ENCODE results near the gene APBB1. TPM values are rescaled to one million over a fixed set of nuclear protein-coding genes. Genes with fewer than 3 reads are reported as not detected.

Gene APBB1
- total RNA-seq, 1 experiment from 2014 or later: 12.4 TPM

DNA sequence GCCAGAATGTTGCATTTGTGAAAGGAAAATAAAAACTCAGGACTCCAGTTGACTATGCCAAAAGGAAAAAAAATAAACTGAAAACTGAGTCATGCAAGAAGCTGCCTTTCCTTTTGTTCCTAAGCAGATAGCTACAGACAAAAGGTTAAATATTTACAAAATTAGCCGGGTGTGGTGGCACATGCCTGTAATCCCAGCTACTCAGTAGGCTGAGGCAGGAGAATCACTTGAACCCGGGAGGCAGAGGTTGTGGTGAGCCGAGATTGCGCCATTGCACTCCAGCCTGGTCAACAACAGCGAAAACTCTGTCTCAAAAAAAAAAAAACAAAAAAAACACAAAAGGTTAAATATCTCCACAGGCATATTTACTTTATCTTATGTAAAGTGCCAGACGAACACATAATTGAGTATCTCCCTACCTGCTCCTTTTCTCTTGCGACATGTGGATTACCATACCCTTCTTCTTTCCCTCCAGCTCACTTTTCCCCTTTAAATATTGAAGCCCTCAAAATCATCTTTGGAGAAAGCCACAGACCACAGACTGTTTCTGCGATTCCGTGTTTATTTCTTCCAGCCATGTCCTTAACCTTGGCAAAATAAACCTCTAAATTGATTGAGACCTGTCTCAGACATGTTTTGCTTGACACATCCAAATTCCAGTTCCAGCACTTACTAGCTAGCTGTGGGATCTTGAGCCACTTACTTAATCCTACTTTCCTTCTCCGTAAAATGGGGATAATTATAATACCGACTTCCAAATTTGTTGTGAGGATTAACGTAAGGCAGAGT, 30.9 kb downstream of the APBB1 start:
- no peak overlapping the region for H2AFZ ChIP-seq (ENCODE audit: low read depth, low read length, poor library complexity, severe bottlenecking)
- no peak overlapping the region for H3K4me3 ChIP-seq (replicated peaks in 1 of 2; ENCODE audit: low read depth in 1 of 2, low read length in 2 of 2)
- H3K79me2 ChIP-seq (ENCODE audit: insufficient read depth, low read length): no peaks in the 10 kb centered on the region
- no peaks in the 10 kb centered on the region for H3K36me3 ChIP-seq (ENCODE audit: control insufficient read depth in 1 of 2, insufficient read depth in 2 of 2, low read length in 2 of 2)
- no peaks in the 10 kb centered on the region for H4K20me1 ChIP-seq (ENCODE audit: insufficient read depth)
- H3K9me2 ChIP-seq (ENCODE audit: insufficient read depth): no peaks in the 10 kb centered on the region
- peaks cover 14 to 37% of the 10 kb centered on the region in 2 experiments for H3K4me1 ChIP-seq (ENCODE audit: control insufficient read depth in 1 of 2, insufficient read depth in 2 of 2, low read length in 2 of 2)
- TF ChIP-seq SRF (IDR thresholded peaks at IDR 0.05; ENCODE audit: low read depth) (no peak), EZH2 (IDR thresholded peaks at IDR 0.05) (no peak), FOSL1 (IDR thresholded peaks at IDR 0.05; ENCODE audit: low read depth) (no peak), ELF1 (IDR thresholded peaks at IDR 0.05; ENCODE audit: borderline replicate concordance, low read depth) (no peak), POLR2AphosphoS5 (IDR thresholded peaks at IDR 0.05; ENCODE audit: low read depth, low read length) (no peak), EGR1 (IDR thresholded peaks at IDR 0.05; ENCODE audit: low read depth) (no peak)
- TF ChIP-seq, protein P1, sequence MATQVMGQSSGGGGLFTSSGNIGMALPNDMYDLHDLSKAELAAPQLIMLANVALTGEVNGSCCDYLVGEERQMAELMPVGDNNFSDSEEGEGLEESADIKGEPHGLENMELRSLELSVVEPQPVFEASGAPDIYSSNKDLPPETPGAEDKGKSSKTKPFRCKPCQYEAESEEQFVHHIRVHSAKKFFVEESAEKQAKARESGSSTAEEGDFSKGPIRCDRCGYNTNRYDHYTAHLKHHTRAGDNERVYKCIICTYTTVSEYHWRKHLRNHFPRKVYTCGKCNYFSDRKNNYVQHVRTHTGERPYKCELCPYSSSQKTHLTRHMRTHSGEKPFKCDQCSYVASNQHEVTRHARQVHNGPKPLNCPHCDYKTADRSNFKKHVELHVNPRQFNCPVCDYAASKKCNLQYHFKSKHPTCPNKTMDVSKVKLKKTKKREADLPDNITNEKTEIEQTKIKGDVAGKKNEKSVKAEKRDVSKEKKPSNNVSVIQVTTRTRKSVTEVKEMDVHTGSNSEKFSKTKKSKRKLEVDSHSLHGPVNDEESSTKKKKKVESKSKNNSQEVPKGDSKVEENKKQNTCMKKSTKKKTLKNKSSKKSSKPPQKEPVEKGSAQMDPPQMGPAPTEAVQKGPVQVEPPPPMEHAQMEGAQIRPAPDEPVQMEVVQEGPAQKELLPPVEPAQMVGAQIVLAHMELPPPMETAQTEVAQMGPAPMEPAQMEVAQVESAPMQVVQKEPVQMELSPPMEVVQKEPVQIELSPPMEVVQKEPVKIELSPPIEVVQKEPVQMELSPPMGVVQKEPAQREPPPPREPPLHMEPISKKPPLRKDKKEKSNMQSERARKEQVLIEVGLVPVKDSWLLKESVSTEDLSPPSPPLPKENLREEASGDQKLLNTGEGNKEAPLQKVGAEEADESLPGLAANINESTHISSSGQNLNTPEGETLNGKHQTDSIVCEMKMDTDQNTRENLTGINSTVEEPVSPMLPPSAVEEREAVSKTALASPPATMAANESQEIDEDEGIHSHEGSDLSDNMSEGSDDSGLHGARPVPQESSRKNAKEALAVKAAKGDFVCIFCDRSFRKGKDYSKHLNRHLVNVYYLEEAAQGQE (IDR thresholded peaks at IDR 0.05; ENCODE audit: low read depth): no peak
- BruUV-seq (replicated peaks): no TSS peak
- no peaks in the 10 kb centered on the region for H3K9me3 ChIP-seq (ENCODE audit: control insufficient read depth in 1 of 2, insufficient read depth in 1 of 2, low read depth in 1 of 2, low read length in 2 of 2)
- H3K27ac ChIP-seq (ENCODE audit: low read depth, low read length): no peak overlapping the region
- CTCF ChIA-PET: interaction anchor here (1.3 to 2.6 kb wide), 2 partner anchors 9 to 231 kb away, joined by 3 to 17 read pairs; partner anchors contain the start of gene TPP1
- no peak overlapping the region for H3K9ac ChIP-seq (ENCODE audit: low read length)
- no peak for ATAC-seq
- H3K4me2 ChIP-seq (ENCODE audit: low read length): no peak overlapping the region
- intact Hi-C loops (cut with micrococcal nuclease): loop anchor here (2.0 kb wide), 1 partner anchor 93 kb away; the partner anchor contains the start of genes ARFIP2 and TIMM10B
- H3K27me3 ChIP-seq (ENCODE audit: insufficient read depth, low read length): no peaks in the 10 kb centered on the region
- no peak for DNase-seq (ENCODE audit: low read depth, low spot score)
- RAD21 ChIA-PET (ENCODE audit: low non-redundant PET in 1 of 2, low total read pairs in 2 of 2, uncharacterized antibody in 2 of 2, unreplicated experiment in 2 of 2): no interaction called here
- POLR2A ChIA-PET: no interaction called here

Data from HCT116 (cell line).